GM12873 (cell line): ENCODE measurements around the gene IRAK1.

Experiments used
- TF ChIP-seq, protein P1 (sequence below): IDR thresholded peaks from 2 replicates; pipeline ENCODE4 v1.5.1; 2012; ENCODE audit warnings: low read depth, mild to moderate bottlenecking, moderate library complexity, low read length, control low read depth; ENCODE audit not compliant: insufficient read depth; ENCODE audit errors: missing control alignments

IRAK1 gene

GRCh38 chrX:154038656-154039055 lies 19.0 kb upstream of the IRAK1 start:
- TF ChIP-seq, protein P1, sequence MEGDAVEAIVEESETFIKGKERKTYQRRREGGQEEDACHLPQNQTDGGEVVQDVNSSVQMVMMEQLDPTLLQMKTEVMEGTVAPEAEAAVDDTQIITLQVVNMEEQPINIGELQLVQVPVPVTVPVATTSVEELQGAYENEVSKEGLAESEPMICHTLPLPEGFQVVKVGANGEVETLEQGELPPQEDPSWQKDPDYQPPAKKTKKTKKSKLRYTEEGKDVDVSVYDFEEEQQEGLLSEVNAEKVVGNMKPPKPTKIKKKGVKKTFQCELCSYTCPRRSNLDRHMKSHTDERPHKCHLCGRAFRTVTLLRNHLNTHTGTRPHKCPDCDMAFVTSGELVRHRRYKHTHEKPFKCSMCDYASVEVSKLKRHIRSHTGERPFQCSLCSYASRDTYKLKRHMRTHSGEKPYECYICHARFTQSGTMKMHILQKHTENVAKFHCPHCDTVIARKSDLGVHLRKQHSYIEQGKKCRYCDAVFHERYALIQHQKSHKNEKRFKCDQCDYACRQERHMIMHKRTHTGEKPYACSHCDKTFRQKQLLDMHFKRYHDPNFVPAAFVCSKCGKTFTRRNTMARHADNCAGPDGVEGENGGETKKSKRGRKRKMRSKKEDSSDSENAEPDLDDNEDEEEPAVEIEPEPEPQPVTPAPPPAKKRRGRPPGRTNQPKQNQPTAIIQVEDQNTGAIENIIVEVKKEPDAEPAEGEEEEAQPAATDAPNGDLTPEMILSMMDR, result no peak

DNA sequence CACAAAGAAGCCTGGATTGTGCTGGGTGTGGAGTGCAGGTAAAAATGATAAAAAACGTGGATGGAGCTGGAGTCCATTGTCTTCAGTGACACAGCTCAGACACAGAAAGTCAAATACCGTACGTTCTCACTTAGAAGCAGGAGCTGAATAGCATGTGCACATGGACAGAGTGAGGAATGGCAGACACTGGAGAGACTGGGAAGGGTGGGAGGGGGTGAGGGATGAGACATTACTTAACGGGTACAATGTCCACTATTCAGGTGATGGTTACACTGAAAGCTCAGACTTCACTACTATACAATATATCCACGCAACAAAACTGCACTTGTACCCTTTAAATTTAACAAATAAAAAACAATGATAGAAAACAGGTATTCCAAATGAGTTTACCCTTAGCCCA lies 18.1 kb upstream of the IRAK1 start:
- TF ChIP-seq, protein P1, result no peak

- TF ChIP-seq, protein P1, result no peak
Observed at GRCh38 chrX:154036513-154036912, 16.8 kb upstream of the IRAK1 start.

DNA sequence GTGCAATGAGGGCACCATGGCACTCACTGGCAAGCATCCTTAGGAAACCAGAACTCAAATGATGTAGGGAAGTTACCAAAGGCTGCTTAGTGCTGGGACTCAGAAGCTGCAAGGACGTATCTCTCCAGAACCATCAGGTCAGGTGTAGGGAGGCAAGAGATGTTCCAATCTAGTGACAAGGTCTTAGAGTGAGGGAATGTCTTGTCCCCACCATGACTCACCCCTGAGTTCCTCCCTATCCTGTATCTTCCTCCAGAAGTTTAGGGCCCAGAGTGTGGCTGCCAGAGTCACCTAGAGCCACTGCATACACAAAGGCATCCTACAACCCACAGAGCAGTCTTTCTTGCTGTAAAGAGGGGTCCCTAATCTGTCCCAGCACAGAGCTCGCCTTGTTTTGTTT lies 14.1 kb upstream of the IRAK1 start:
- TF ChIP-seq, protein P1, result no peak

- TF ChIP-seq, protein P1, result no peak
Observed at GRCh38 chrX:154032653-154033052, 13.0 kb upstream of the IRAK1 start.

- TF ChIP-seq, protein P1, result no peak
Observed at GRCh38 chrX:154032160-154032559, 12.5 kb upstream of the IRAK1 start.

GRCh38 chrX:154030715-154031305 lies 11.1 kb upstream of the IRAK1 start:
- TF ChIP-seq, protein P1, result no peak
